ENCODE results near the gene CFAP61. TPM values are rescaled to one million over a fixed set of nuclear protein-coding genes. Genes with fewer than 3 reads are reported as not detected.
A peak's percentile ranks its signal among the peaks of the same experiment; 100 is the strongest.

CFAP61 gene
- total RNA-seq, 3 donors from 2014 or later: 0.33 to 2.4 (median 0.59) TPM

DNA sequence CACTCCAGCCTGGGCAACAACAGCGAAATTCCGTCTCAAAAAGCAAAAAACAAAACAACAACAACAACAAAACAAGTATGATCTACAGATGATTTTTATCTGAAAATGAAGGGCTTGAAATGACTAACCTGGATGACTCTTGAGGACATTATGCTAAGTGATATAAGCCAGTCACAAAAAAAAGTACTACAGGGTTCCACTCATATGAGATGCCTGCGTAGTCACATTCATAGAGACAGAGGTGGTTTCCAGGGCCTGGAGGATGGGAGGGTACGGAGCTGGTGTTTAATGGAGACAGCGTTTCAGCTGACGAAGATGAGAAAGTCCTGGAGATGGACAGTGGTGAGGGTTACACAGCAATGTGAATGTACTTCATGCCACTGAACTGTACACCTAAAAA lies 307.3 kb downstream of the CFAP61 start:
- Histone ChIP-seq H3K9me3 (no peaks in the 10 kb centered on the region), H3K4me1 (no peaks in the 10 kb centered on the region), H3K27ac (no peak overlapping the region), H3K36me3 (no peaks in the 10 kb centered on the region), H3K4me3 (no peak overlapping the region), H3K27me3 (peaks cover 0 to 44% of the 10 kb centered on the region in 2 donors)
- intact Hi-C loops (cut with DNase I; ENCODE audit: low total_unique reads): loop anchor here (5.0 kb wide), 1 partner anchor 1168 kb away; no protein-coding TSS in a partner anchor
- DNase-seq (ENCODE audit: low spot score in 2 of 2): no peak
- TF ChIP-seq POLR2AphosphoS5 (IDR thresholded peaks at IDR 0.05) (no peak), POLR2A (IDR thresholded peaks at IDR 0.05) (no peak)
- TF ChIP-seq, protein P1, sequence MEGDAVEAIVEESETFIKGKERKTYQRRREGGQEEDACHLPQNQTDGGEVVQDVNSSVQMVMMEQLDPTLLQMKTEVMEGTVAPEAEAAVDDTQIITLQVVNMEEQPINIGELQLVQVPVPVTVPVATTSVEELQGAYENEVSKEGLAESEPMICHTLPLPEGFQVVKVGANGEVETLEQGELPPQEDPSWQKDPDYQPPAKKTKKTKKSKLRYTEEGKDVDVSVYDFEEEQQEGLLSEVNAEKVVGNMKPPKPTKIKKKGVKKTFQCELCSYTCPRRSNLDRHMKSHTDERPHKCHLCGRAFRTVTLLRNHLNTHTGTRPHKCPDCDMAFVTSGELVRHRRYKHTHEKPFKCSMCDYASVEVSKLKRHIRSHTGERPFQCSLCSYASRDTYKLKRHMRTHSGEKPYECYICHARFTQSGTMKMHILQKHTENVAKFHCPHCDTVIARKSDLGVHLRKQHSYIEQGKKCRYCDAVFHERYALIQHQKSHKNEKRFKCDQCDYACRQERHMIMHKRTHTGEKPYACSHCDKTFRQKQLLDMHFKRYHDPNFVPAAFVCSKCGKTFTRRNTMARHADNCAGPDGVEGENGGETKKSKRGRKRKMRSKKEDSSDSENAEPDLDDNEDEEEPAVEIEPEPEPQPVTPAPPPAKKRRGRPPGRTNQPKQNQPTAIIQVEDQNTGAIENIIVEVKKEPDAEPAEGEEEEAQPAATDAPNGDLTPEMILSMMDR (IDR thresholded peaks at IDR 0.05): no peak

DNA sequence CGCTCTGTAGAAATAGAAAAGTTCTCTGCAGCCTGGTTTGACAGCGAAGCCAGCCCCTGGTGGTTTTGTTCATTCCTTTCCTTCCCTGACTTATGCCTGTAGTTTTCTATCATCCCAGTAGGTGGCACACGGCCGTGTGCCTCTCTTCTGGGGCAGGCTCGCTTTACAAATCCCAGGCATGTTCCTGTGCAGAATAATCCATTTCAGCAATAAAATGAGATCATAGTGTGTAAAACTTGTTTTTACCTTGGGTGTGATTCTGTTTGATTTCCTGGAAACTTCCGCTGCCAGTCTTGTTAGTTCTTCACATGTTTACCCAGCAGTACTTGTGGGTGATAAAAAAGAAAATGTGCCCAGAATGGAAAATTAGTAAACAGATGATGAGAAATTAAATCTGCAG lies 308.1 kb downstream of the CFAP61 start:
- no peaks in the 10 kb centered on the region for H3K4me1 ChIP-seq
- TF ChIP-seq, protein P1 (IDR thresholded peaks at IDR 0.05): peak; percentile 16 to 65 (median 64)
- TF ChIP-seq POLR2A (IDR thresholded peaks at IDR 0.05): no peak
- DNase-seq (ENCODE audit: low spot score in 2 of 2): no peak
- H3K27me3 ChIP-seq: peaks cover 0 to 52% of the 10 kb centered on the region in 2 donors
- intact Hi-C loops (cut with DNase I; ENCODE audit: low total_unique reads): loop anchor here (5.0 kb wide), 1 partner anchor 1167 kb away; no protein-coding TSS in a partner anchor
- no peak overlapping the region for H3K27ac ChIP-seq
- no peaks in the 10 kb centered on the region for H3K9me3 ChIP-seq
- no peak overlapping the region for H3K4me3 ChIP-seq
- no peaks in the 10 kb centered on the region for H3K36me3 ChIP-seq

DNA sequence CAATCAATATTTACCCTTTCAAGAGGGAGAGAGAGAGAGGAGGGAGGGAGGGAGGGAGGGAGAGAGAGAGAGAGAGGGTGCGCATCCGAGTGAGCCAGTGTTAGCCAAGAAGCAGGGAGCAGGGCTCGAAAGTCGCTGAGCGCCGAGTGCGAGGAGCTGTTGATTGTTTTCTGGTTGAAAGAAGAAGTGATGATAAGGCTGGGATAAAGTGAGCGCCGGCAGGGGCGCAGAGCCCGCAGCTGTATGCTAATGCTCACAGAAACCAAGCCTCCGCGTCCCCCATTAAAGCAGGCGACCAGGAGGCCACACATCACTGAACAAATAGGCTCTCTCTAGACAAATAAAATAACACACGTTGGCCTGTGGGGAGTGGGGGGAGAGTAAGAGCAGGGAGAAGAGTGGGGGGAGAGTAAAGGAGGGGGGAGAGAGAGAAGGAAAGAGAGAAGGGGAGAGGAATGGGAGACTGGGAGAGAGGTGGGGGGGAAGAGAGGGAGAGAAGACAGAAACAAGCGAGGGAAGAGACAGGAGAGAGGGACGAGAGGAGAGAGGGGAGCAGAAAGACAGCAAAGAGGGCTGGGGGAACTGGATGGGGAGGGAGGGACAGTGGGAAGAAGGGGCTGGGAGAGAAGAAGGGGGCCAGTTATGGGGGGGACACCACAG lies 310.6 kb downstream of the CFAP61 start:
- TF ChIP-seq POLR2A (IDR thresholded peaks at IDR 0.05) (no peak), POLR2AphosphoS5 (IDR thresholded peaks at IDR 0.05) (no peak)
- TF ChIP-seq, protein P1 (IDR thresholded peaks at IDR 0.05): no peak
- intact Hi-C loops (cut with DNase I; ENCODE audit: low total_unique reads): loop anchor here (5.0 kb wide), 1 partner anchor 1164 kb away; no protein-coding TSS in a partner anchor
- Histone ChIP-seq H3K4me1 (peaks cover 0 to 10% of the 10 kb centered on the region in 2 donors), H3K27ac (no peak overlapping the region), H3K4me3 (no peak overlapping the region), H3K36me3 (no peaks in the 10 kb centered on the region), H3K9me3 (no peaks in the 10 kb centered on the region), H3K27me3 (peaks cover 0 to 77% of the 10 kb centered on the region in 2 donors)
- DNase-seq (ENCODE audit: low spot score in 2 of 2): no peak

DNA sequence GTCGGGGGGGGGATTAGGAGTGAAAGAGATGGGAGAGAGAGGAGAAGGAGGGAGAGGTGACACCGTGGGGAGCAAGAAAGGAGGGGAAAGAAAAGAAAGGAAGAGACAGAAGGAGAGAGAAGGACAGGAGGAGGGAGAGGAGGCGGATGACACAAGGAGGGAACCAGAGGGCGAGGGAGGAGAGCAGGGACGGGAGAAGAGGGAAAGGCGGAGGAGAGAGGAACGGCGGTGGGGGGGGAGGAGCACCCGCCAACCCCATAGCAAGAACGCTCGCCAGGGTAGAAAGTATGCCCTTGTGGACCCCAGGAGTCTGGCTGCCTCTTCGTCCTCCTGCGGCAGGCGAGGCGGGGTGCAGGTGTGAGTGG lies 311.1 kb downstream of the CFAP61 start:
- Histone ChIP-seq H3K27me3 (peaks cover 0 to 78% of the 10 kb centered on the region in 2 donors), H3K4me3 (peak overlapping the region in 2 of 3 donors; percentile 20 to 39), H3K4me1 (peaks cover 0 to 10% of the 10 kb centered on the region in 2 donors), H3K9me3 (no peaks in the 10 kb centered on the region), H3K36me3 (no peaks in the 10 kb centered on the region), H3K27ac (no peak overlapping the region)
- DNase-seq (ENCODE audit: low spot score in 2 of 2): no peak
- TF ChIP-seq, protein P1 (IDR thresholded peaks at IDR 0.05): no peak
- intact Hi-C loops (cut with DNase I; ENCODE audit: low total_unique reads): loop anchor here (5.0 kb wide), 1 partner anchor 1164 kb away; no protein-coding TSS in a partner anchor

DNA sequence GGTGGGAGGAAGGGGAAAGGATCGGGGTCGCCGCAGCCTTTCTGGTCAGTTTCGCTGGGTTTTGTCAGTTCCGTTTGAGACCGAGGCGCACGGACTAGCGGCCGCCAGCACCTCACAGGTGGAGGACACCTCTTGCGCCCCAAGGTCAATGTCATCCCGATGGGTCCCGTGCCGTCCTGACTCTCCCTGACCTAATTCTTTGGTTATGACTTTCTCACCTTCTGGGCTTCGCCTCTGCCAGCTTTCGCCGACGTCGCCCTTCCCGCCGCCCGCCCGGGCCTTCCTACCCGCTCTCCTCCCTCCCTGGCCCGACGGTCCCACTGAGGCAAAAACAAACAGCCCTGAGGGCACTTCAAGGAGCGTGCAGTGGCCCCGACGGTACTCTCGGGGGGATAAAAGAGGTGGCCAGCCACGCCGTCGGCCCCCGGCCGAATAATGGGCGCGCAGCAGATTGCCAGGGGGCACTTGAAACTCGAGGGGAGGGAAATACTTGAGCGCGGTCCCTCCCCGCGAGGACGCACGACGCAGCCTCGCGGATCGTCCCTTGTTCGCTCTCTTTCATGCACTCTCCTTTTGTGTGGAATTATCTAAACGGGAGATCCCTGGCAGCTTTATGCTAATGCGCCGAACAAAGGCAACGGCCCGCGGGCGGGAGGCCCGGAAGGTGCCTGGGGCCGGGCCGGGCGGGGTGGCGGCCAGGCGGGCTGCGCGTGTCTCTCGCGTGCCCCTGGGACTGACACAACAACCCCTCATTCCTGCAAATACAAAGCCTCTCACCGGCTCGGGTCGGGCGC lies 311.7 kb downstream of the CFAP61 start:
- H3K27me3 ChIP-seq: peaks cover 0 to 82% of the 10 kb centered on the region in 2 donors
- TF ChIP-seq POLR2AphosphoS5 (IDR thresholded peaks at IDR 0.05): no peak
- TF ChIP-seq, protein P1 (IDR thresholded peaks at IDR 0.05): no peak
- TF ChIP-seq POLR2A (IDR thresholded peaks at IDR 0.05): no peak
- no peaks in the 10 kb centered on the region for H3K36me3 ChIP-seq
- DNase-seq (ENCODE audit: low spot score in 2 of 2): no peak
- H3K4me1 ChIP-seq: peaks cover 6 to 10% of the 10 kb centered on the region in 2 donors
- H3K27ac ChIP-seq: no peak overlapping the region
- no peaks in the 10 kb centered on the region for H3K9me3 ChIP-seq
- H3K4me3 ChIP-seq: peak overlapping the region in 2 of 3 donors; percentile 20 to 39
- intact Hi-C loops (cut with DNase I; ENCODE audit: low total_unique reads): loop anchor here (5.0 kb wide), 1 partner anchor 1163 kb away; no protein-coding TSS in a partner anchor

Data from breast epithelium (tissue), 4 donors.